GM21737 (cell line): ENCODE data around the gene PPP6R2.
"Not testable (repeated sequence)": the region's sequence is repeated elsewhere in the genome, so short reads cannot be mapped to it uniquely, and the experiment has no call there.

Experiments
- ATAC-seq: cut with Tn5 transposase; IDR thresholded peaks from one replicate; pipeline ENCODE4 v1.9.1; 2021; ENCODE audit warnings: mild to moderate bottlenecking, moderate library complexity; ENCODE audit not compliant: unreplicated experiment

The PPP6R2 gene

GRCh38 chr22:50396751-50397370 lies 53.7 kb downstream of the PPP6R2 start:
- no peak for ATAC-seq

- not testable (repeated sequence) for ATAC-seq
Observed at GRCh38 chr22:50397371-50398060, 54.4 kb downstream of the PPP6R2 start.

GRCh38 chr22:50398831-50399648 lies 55.9 kb downstream of the PPP6R2 start:
- ATAC-seq, result no peak

- no peak for ATAC-seq
Observed at GRCh38 chr22:50399751-50400331, 56.7 kb downstream of the PPP6R2 start.

- ATAC-seq, result no peak
Observed at GRCh38 chr22:50400406-50400805, 57.3 kb downstream of the PPP6R2 start.

GRCh38 chr22:50400931-50401330 lies 57.8 kb downstream of the PPP6R2 start:
- ATAC-seq, result no peak

GRCh38 chr22:50401907-50402306 lies 58.8 kb downstream of the PPP6R2 start:
- no peak for ATAC-seq

- no peak for ATAC-seq
Observed at GRCh38 chr22:50403701-50404101, 60.6 kb downstream of the PPP6R2 start.

- no peak for ATAC-seq
Observed at GRCh38 chr22:50406416-50407170, 63.5 kb downstream of the PPP6R2 start.

- ATAC-seq, result no peak
Observed at GRCh38 chr22:50408311-50408710, 65.2 kb downstream of the PPP6R2 start.

GRCh38 chr22:50408954-50409353 lies 65.8 kb downstream of the PPP6R2 start:
- not testable (repeated sequence) for ATAC-seq

- no peak for ATAC-seq
Observed at GRCh38 chr22:50414476-50415248, 71.5 kb downstream of the PPP6R2 start.

GRCh38 chr22:50415426-50415825 lies 72.3 kb downstream of the PPP6R2 start:
- ATAC-seq, result no peak

GRCh38 chr22:50416996-50417395 lies 73.9 kb downstream of the PPP6R2 start:
- no peak for ATAC-seq

- ATAC-seq, result no peak
Observed at GRCh38 chr22:50417411-50418210, 74.5 kb downstream of the PPP6R2 start.

GRCh38 chr22:50418624-50419023 lies 75.5 kb downstream of the PPP6R2 start:
- no peak for ATAC-seq

- ATAC-seq, result no peak
Observed at GRCh38 chr22:50419116-50419515, 76.0 kb downstream of the PPP6R2 start.

GRCh38 chr22:50420015-50420414 lies 76.9 kb downstream of the PPP6R2 start:
- ATAC-seq, result no peak

GRCh38 chr22:50420581-50420980 lies 77.5 kb downstream of the PPP6R2 start:
- ATAC-seq, result no peak
